Tibial nerve (tissue), 4 donors: ENCODE results near the gene SLIT1.

Experiments
- EP300 ChIP-seq, 2 donors: sonication (generic); formaldehyde crosslinking; IDR thresholded peaks; one replicate each; pipeline ENCODE4 v1.6.1; 2017; ENCODE audit warnings: antibody characterized with exemption in 2 of 2, mild to moderate bottlenecking in 1 of 2
- POLR2A ChIP-seq, 2 donors: fragments of 450-650 bp; IDR thresholded peaks; one replicate each; pipeline ENCODE4 v1.6.1; 2017; ENCODE audit warnings: antibody characterized with exemption in 2 of 2, mild to moderate bottlenecking in 2 of 2, moderate library complexity in 2 of 2
- TF ChIP-seq, protein P1 (sequence below), 5 experiments: fragments of 200-600 bp in 3 of 5; fragments of 450-650 bp in 2 of 5; sonication (generic) in 3 of 5; IDR thresholded peaks; one replicate each; pipeline ENCODE4 v1.5.1; 2016 to 2019; ENCODE audit warnings: antibody characterized with exemption in 5 of 5, mild to moderate bottlenecking in 3 of 5, moderate library complexity in 2 of 5

DNA sequence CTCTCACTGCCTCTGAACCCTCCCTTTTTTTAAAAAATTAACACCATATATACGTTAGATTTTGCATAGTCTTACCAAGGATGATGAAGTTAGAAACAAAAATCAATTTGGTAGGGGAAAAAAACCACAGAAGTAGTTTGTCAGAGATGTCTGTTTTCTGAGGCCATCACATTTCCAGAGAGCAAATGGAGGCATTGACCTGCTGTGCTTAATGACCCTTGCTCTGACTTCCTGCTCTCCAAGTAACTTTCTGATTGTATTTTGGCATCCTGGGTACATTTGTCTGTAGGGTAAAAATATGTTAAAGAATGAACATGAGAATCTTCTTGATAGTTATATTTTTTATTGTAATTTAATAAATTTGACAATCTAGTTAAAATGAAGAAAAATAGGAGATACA, 213.5 kb downstream of the SLIT1 start:
- TF ChIP-seq POLR2A (IDR thresholded peaks at IDR 0.05) (no peak), EP300 (IDR thresholded peaks at IDR 0.05) (no peak)
- TF ChIP-seq, protein P1, sequence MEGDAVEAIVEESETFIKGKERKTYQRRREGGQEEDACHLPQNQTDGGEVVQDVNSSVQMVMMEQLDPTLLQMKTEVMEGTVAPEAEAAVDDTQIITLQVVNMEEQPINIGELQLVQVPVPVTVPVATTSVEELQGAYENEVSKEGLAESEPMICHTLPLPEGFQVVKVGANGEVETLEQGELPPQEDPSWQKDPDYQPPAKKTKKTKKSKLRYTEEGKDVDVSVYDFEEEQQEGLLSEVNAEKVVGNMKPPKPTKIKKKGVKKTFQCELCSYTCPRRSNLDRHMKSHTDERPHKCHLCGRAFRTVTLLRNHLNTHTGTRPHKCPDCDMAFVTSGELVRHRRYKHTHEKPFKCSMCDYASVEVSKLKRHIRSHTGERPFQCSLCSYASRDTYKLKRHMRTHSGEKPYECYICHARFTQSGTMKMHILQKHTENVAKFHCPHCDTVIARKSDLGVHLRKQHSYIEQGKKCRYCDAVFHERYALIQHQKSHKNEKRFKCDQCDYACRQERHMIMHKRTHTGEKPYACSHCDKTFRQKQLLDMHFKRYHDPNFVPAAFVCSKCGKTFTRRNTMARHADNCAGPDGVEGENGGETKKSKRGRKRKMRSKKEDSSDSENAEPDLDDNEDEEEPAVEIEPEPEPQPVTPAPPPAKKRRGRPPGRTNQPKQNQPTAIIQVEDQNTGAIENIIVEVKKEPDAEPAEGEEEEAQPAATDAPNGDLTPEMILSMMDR (IDR thresholded peaks at IDR 0.05) = no peak
